Skin of body (tissue), 2 donors: ENCODE measurements around the gene IQSEC1. TPM values are rescaled to one million over a fixed set of nuclear protein-coding genes. Genes with fewer than 3 reads are reported as not detected.

ENCODE experiments used
- DNase-seq: peaks from one replicate; lab custom pipeline; 2025; lab: John Stamatoyannopoulos, UW
- total RNA-seq: library from RNA; depleted of rRNA; stranded (reverse); fragments of >200 nt; gene quantifications from one replicate; pipeline ENCODE4 v1.2.3, GENCODE V29; 2014

The IQSEC1 gene
- total RNA-seq, 1 donor from 2014 or later, result 21.5 TPM

- DNase-seq, result no peak
Observed at GRCh38 chr3:13068269-13069010, 4.8 kb downstream of the IQSEC1 start.

- DNase-seq, result no peak
Observed at GRCh38 chr3:13067778-13068177, 5.5 kb downstream of the IQSEC1 start.

GRCh38 chr3:13066834-13067233, 6.4 kb downstream of the IQSEC1 start:
- DNase-seq, result no peak

GRCh38 chr3:13066236-13066635, 7.0 kb downstream of the IQSEC1 start:
- no peak for DNase-seq

- DNase-seq, result no peak
Observed at GRCh38 chr3:13065727-13066126, 7.5 kb downstream of the IQSEC1 start.

GRCh38 chr3:13064964-13065363, 8.3 kb downstream of the IQSEC1 start:
- DNase-seq, result no peak

GRCh38 chr3:13064159-13064868, 8.9 kb downstream of the IQSEC1 start:
- DNase-seq, result no peak

- DNase-seq, result no peak
Observed at GRCh38 chr3:13063225-13063624, 10.0 kb downstream of the IQSEC1 start.

- DNase-seq, result no peak
Observed at GRCh38 chr3:13062647-13063046, 10.6 kb downstream of the IQSEC1 start.

- DNase-seq, result no peak
Observed at GRCh38 chr3:13060341-13060910, 12.8 kb downstream of the IQSEC1 start.

- no peak for DNase-seq
Observed at GRCh38 chr3:13058346-13059120, 14.7 kb downstream of the IQSEC1 start.

GRCh38 chr3:13057282-13058040, 15.8 kb downstream of the IQSEC1 start:
- no peak for DNase-seq

- DNase-seq, result no peak
Observed at GRCh38 chr3:13055634-13056033, 17.6 kb downstream of the IQSEC1 start.

- no peak for DNase-seq
Observed at GRCh38 chr3:13054341-13055285, 18.6 kb downstream of the IQSEC1 start.

GRCh38 chr3:13053893-13054292, 19.3 kb downstream of the IQSEC1 start:
- no peak for DNase-seq

- DNase-seq, result no peak
Observed at GRCh38 chr3:13053420-13053819, 19.8 kb downstream of the IQSEC1 start.

- DNase-seq, result no peak
Observed at GRCh38 chr3:13052191-13052820, 20.9 kb downstream of the IQSEC1 start.

- no peak for DNase-seq
Observed at GRCh38 chr3:13051581-13051980, 21.6 kb downstream of the IQSEC1 start.

- no peak for DNase-seq
Observed at GRCh38 chr3:13051066-13051465, 22.2 kb downstream of the IQSEC1 start.
